Measurements from ENCODE around the gene CPNE6.

GRCh38 chr14:24108336-24108874 is 37.0 kb downstream of the CPNE6 start:
- TF ChIP-seq ZNF785 (tag by site-specific recombination; IDR thresholded peaks at IDR 0.05) (no peak), ZNF513 (tag by site-specific recombination; IDR thresholded peaks at IDR 0.05) (no peak), ZNF670 (tag by site-specific recombination; IDR thresholded peaks at IDR 0.05; ENCODE audit: low read depth) (no peak), ZNF354C (tag by site-specific recombination; IDR thresholded peaks at IDR 0.05; ENCODE audit: borderline replicate concordance, low read depth) (no peak), ZNF292 (tag by site-specific recombination; IDR thresholded peaks at IDR 0.05; ENCODE audit: borderline replicate concordance, low read depth) (no peak), ZNF792 (tag by site-specific recombination; IDR thresholded peaks at IDR 0.05) (no peak), SALL2 (tag by site-specific recombination; IDR thresholded peaks at IDR 0.05; ENCODE audit: borderline replicate concordance) (no peak), REPIN1 (tag by site-specific recombination; IDR thresholded peaks at IDR 0.05; ENCODE audit: low read depth) (no peak), ZNF391 (tag by site-specific recombination; IDR thresholded peaks at IDR 0.05; ENCODE audit: borderline replicate concordance, low read depth) (no peak), ZNF621 (tag by site-specific recombination; IDR thresholded peaks at IDR 0.05) (no peak)
- TF ChIP-seq, protein P1, sequence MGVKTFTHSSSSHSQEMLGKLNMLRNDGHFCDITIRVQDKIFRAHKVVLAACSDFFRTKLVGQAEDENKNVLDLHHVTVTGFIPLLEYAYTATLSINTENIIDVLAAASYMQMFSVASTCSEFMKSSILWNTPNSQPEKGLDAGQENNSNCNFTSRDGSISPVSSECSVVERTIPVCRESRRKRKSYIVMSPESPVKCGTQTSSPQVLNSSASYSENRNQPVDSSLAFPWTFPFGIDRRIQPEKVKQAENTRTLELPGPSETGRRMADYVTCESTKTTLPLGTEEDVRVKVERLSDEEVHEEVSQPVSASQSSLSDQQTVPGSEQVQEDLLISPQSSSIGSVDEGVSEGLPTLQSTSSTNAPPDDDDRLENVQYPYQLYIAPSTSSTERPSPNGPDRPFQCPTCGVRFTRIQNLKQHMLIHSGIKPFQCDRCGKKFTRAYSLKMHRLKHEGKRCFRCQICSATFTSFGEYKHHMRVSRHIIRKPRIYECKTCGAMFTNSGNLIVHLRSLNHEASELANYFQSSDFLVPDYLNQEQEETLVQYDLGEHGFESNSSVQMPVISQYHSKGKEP (tag by site-specific recombination; IDR thresholded peaks at IDR 0.05) = no peak
- TF ChIP-seq, protein P2, sequence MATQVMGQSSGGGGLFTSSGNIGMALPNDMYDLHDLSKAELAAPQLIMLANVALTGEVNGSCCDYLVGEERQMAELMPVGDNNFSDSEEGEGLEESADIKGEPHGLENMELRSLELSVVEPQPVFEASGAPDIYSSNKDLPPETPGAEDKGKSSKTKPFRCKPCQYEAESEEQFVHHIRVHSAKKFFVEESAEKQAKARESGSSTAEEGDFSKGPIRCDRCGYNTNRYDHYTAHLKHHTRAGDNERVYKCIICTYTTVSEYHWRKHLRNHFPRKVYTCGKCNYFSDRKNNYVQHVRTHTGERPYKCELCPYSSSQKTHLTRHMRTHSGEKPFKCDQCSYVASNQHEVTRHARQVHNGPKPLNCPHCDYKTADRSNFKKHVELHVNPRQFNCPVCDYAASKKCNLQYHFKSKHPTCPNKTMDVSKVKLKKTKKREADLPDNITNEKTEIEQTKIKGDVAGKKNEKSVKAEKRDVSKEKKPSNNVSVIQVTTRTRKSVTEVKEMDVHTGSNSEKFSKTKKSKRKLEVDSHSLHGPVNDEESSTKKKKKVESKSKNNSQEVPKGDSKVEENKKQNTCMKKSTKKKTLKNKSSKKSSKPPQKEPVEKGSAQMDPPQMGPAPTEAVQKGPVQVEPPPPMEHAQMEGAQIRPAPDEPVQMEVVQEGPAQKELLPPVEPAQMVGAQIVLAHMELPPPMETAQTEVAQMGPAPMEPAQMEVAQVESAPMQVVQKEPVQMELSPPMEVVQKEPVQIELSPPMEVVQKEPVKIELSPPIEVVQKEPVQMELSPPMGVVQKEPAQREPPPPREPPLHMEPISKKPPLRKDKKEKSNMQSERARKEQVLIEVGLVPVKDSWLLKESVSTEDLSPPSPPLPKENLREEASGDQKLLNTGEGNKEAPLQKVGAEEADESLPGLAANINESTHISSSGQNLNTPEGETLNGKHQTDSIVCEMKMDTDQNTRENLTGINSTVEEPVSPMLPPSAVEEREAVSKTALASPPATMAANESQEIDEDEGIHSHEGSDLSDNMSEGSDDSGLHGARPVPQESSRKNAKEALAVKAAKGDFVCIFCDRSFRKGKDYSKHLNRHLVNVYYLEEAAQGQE (tag by site-specific recombination; IDR thresholded peaks at IDR 0.05) = no peak
- TF ChIP-seq, protein P3, sequence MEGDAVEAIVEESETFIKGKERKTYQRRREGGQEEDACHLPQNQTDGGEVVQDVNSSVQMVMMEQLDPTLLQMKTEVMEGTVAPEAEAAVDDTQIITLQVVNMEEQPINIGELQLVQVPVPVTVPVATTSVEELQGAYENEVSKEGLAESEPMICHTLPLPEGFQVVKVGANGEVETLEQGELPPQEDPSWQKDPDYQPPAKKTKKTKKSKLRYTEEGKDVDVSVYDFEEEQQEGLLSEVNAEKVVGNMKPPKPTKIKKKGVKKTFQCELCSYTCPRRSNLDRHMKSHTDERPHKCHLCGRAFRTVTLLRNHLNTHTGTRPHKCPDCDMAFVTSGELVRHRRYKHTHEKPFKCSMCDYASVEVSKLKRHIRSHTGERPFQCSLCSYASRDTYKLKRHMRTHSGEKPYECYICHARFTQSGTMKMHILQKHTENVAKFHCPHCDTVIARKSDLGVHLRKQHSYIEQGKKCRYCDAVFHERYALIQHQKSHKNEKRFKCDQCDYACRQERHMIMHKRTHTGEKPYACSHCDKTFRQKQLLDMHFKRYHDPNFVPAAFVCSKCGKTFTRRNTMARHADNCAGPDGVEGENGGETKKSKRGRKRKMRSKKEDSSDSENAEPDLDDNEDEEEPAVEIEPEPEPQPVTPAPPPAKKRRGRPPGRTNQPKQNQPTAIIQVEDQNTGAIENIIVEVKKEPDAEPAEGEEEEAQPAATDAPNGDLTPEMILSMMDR (tag by site-specific recombination; IDR thresholded peaks at IDR 0.05) = no peak

Data from HEK293 (cell line).